ENCODE results near the gene SPNS1. TPM values are rescaled to one million over a fixed set of nuclear protein-coding genes. Genes with fewer than 3 reads are reported as not detected.
"Not testable (repeated sequence)": the region's sequence is repeated elsewhere in the genome, so short reads cannot be mapped to it uniquely, and the experiment has no call there.

SPNS1 gene
- total RNA-seq, 1 donor from 2014 or later: 39.8 TPM

- DNase-seq (ENCODE audit: low spot score): no peak
These were observed 15.9 kb downstream of the SPNS1 start for GRCh38 chr16:28990375-28991040.

GRCh38 chr16:28991687-28992086 is 17.1 kb downstream of the SPNS1 start:
- DNase-seq (ENCODE audit: low spot score): no peak

- DNase-seq (ENCODE audit: low spot score): no peak
These were observed 17.9 kb downstream of the SPNS1 start for GRCh38 chr16:28992496-28992895.

- no peak for DNase-seq (ENCODE audit: low spot score)
These were observed 24.3 kb downstream of the SPNS1 start for GRCh38 chr16:28998837-28999236.

DNA sequence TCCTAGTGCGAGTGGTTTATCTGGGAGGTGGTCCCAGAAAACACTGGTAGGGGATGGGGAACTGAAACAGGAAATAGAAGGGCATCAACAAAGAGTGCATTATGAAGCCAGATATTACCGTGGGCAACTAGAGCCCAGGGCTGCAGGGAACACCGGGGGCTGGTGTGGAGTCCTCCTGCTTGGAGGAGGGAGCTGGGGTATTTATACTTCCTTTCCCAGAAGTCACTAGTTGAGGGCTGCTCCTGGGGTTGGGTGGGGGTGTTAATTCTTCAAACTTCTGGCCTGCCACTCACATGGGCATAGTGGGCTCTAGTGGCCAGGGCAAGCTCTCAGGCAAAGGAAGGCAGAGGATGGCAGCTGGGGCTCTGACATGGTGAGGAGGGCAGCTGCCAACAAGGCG is 25.0 kb downstream of the SPNS1 start:
- DNase-seq (ENCODE audit: low spot score): no peak

GRCh38 chr16:29000019-29000418 is 25.4 kb downstream of the SPNS1 start:
- DNase-seq (ENCODE audit: low spot score): no peak

- DNase-seq (ENCODE audit: low spot score): not testable (repeated sequence)
These were observed 30.0 kb downstream of the SPNS1 start for GRCh38 chr16:29004496-29005139.

DNA sequence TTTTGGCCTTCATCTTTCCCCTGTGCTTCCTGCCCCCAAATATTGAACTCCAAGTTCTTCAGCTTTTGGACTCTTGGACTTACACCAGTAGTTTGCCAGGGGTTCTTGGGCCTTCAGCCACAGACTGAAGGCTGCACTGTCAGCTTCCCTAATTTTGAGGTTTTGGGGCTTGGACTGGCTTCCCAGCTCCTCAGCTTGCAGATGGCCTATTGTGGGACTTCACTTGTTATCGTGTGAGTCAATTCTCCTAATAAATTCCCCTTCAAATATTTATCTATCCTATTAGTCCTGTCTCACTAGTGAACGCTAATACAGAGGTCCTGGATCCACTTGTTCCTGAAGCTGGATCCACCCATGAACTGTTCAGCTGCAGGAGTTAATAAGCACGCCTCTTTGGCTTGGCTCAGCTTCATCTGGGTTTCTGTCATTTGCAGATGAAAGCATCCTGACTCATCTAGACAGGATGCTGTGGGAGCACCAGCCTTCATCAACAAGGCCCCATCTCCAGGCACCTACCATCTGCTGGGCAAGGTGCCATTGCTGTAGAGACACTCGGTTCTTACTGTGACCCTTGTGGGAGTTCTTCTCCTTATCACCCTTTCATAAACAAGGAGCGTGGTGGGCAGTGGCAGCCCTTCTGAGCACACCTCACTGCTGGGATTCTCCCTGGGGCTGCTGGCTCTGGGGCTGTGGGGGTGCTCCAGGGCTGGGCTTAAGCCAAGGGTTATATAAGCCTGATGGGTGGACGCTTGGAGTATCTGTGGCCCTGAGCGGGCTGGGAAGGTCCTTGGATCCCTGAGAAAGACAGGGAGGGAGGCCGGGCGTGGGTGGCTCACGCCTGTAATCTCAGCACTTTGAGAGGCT is 33.4 kb downstream of the SPNS1 start:
- DNase-seq (ENCODE audit: low spot score): no peak

DNA sequence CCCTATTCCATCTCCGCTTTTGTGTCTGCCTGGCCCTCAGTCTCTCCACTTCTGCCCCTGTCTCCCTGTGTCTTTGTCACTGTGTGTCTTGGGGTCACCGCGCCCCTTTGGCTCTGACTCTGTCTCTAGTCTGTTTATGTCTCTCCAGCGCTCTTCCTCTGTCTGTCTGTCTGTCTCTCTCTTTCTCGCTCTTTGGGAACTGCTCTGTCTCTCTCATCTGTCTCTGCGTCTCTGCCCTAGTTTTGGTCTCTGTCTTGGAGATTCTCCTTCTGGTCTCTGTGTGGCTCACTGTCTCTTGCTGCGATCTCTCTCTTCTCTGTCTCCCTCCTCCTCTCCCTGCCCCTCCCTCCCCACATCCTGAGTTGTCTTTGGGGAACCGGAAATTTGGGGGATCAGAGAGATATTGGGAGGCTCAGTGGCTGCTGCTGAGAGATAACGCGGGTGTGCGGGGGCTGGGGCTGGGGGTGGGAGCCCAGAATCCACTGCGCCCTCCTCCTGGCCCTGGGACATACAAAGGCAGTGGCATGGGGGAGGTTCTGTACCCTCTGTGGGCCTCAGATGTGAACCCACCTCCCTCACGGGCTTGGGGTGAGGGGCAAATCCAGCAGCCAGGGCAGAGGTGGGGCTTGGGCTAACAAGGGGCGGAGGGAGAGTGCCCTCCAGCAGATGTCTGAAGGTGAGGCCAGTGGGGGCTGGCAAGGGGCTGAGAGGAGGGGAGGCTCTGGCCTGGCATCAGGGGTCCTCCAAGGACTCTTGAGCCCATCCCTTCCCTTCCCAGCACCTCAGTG is 34.7 kb downstream of the SPNS1 start:
- no peak for DNase-seq (ENCODE audit: low spot score)

GRCh38 chr16:29009838-29010166 is 35.2 kb downstream of the SPNS1 start:
- no peak for DNase-seq (ENCODE audit: low spot score)

DNA sequence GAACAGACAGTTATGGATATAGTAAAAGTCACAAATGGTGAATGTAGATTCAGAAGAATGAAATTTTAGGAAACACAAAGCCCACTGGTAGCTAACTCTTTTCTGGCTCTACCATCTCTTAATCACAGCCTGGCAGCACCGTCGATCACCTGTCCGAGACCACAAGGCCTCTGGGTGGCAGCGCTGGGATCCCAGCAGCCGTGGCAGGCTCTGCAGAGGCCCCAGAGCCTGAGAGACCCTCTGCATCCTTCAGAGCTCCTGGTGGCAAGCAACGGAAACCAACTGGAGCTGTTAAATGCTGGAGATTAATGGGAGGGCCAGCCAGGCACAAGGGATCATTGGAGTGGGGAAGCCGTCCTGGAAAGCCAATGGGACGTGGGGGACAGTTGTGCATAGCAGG is 36.5 kb downstream of the SPNS1 start:
- DNase-seq (ENCODE audit: low spot score): no peak

GRCh38 chr16:29011851-29012250 is 37.3 kb downstream of the SPNS1 start:
- DNase-seq (ENCODE audit: low spot score): no peak

DNA sequence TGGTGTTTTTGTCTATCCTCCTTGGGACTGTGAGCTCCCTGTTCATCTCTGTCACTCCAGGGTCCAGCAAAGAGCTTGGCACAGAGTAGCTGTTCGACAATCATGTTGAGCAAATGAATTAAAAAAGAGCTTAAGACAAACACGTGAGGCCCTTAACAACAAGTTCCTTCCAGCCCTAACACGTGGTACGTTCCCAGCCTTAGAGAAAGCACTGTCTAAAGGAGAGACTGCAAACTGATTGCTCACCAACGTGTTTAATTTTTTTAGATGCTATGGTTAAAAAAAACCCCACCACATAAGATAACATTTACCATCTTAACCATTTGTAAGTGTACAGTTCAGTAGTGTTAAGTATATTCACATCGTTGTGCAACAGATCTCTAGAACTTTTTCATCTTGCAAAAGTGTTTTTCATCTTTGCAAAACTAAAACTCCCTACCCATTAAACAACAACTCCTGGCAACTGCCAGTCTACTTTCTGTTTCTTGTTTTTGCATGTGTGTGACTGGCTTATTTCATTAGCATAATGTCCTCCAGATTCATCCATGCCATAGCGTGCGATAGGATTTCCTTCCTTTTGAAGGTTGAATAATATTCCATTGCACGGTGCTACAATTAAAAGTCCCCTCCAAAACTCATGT is 38.5 kb downstream of the SPNS1 start:
- DNase-seq (ENCODE audit: low spot score): no peak

- no peak for DNase-seq (ENCODE audit: low spot score)
These were observed 40.0 kb downstream of the SPNS1 start for GRCh38 chr16:29014561-29015069.

GRCh38 chr16:29022196-29022595 is 47.6 kb downstream of the SPNS1 start:
- DNase-seq (ENCODE audit: low spot score): no peak

DNA sequence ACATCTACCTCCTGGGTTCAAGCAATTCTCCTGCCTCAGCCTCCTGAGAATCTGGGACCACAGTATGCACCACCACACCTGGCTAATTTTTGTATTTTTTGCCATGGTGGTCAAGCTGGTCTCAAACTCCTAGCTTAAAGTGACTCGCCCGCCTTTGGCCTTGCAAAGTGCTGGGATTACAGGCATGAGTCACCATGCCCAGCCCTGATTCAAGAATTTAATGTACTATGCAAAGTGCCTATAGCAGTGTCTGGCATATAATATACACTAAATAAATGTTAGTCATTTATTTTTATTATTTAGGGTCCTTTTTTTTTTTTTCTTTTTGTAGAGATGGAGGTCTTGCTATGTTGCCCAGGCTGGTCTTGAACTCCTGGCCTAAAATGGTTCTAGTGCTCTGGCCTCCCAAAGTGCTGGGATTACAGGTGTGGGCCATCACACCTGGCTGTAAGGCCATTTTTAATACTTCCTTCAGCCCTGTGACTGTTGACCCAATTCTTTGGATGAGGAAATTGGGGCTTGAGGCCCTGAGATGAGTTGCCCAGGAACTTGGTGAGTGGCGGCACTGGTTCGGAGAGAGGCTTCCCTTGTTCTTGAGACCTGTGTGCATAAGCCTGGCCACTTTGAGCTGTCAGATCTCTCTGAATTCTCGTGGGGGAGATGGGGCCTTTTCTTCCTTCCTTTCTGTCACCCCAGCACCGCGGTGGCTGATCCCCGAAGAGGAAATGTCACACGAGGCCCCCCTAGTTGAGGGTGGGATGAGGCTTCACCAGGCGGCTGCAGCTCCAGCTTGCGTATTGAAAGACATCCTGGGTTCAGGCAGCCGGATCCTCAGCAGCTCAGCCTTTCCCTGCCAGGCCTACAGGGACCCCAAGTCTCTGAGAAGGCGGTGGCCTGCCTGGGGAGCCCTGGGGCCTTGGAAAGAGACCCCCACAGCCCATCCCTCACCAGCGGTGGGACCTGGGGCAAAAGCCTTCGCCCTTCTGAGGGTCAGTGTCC is 49.0 kb downstream of the SPNS1 start:
- DNase-seq (ENCODE audit: low spot score): no peak

DNA sequence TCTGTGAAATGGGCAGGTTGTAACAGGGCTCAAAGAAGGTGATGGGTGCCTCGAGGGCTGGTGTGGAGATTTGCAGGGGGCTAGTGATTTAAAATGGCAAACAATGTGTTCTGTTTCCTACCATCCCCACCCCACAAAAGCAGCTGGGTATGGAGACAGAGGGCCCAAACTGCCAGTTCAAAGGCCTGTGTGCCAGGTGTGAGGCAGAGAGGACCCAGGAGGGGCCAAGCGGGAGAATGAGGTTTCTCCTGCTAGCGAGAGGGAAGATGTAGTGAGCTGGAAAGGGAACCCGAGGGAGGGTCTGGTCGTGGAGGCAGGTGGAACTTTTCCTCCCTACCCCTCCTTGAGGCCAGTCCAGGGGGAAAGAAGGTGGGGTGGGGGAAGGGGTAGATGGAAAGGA is 49.7 kb downstream of the SPNS1 start:
- DNase-seq (ENCODE audit: low spot score): no peak

DNA sequence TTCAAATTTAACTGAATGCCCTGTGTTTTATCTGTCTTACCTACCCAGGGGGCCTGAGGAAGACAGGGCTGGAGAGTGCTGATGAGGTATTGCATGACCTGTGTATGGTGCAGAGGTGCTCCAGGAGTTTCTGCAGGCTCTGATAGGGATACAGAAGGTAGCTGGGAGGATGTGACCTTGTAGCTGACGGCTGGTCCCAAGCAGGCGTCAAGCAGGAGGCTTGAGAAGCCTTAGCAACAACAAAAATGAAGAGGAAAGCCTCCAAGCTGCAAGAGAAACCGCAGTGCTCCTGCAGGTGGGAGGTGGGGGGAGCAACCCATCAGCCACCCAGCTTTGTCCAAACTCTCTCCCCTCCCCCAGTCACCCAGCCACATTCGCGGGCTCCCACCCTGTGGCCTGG is 50.6 kb downstream of the SPNS1 start:
- DNase-seq (ENCODE audit: low spot score): no peak

DNA sequence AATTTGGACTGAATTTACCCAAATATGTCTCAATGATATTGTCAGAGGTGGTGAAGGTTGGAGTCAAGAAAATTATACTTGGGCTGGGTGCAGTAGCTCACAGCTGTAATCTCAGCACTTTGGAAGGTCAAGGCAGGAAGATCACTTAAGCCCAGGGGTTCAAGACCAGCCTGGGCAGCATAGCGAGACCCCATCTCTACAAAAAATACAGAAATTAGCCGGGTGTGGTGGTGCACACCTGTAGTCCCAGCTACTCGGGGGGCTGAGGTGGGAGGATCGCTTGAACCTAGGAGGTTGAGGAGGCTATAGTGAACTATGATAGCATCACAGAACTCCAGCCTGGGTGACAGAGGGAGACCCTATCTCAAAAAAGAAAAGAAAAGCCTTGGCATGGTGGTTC is 51.2 kb downstream of the SPNS1 start:
- no peak for DNase-seq (ENCODE audit: low spot score)
